Measurements from ENCODE around the gene CTTN.

GRCh38 chr11:70368961-70369360 is 29.4 kb upstream of the CTTN start:
- TF ChIP-seq CTCF (IDR thresholded peaks at IDR 0.05) (no peak), POLR2A (IDR thresholded peaks at IDR 0.05) (no peak)

Data from Peyer's patch (tissue), 4 donors.